NB4 (cell line): ENCODE measurements around the gene ZNF236.

Experiments
- CTCF ChIP-seq: IDR thresholded peaks from one replicate; pipeline ENCODE4 v1.5.1; 2012; ENCODE audit warnings: low read depth, low read length
- POLR2A ChIP-seq: IDR thresholded peaks from 2 replicates; pipeline ENCODE4 v1.6.1; 2011; ENCODE audit warnings: mild to moderate bottlenecking; ENCODE audit not compliant: insufficient read length; ENCODE audit errors: extremely low read depth

- no peak for TF ChIP-seq POLR2A
- no peak for TF ChIP-seq CTCF
Measured at GRCh38 chr18:77009675-77010074, 187.3 kb downstream of the ZNF236 start.
